Adrenal gland (tissue), 12 donors: ENCODE measurements around the gene TCEANC. TPM values are rescaled to one million over a fixed set of nuclear protein-coding genes. Genes with fewer than 3 reads are reported as not detected.

Experiments used
- DNase-seq, 7 donors: peaks; one replicate each; pipeline ENCODE4 v3.0.0-alpha.2; 2019 to 2020
- H3K27ac ChIP-seq, 5 donors: fragments of 200-600 bp; sonication (generic) in 4 of 5; 1 replicate in 3 of 5; 2 replicates in 2 of 5; pipeline versions ENCODE4 v1.5.1 to v1.8.0; 2016 to 2020; ENCODE audit warnings: mild to moderate bottlenecking in 1 of 5
- H3K27me3 ChIP-seq: fragments of 200-600 bp; 2 replicates; pipeline ENCODE4 v1.8.0; 2021
- H3K36me3 ChIP-seq, 2 donors: fragments of 200-600 bp; replicated peaks in 1 of 2; 1 replicate in 1 of 2; 2 replicates in 1 of 2; pipeline versions ENCODE4 v1.5.1 to v1.8.0; 2018 to 2022
- H3K4me1 ChIP-seq, 2 donors: fragments of 200-600 bp; replicated peaks in 1 of 2; 1 replicate in 1 of 2; 2 replicates in 1 of 2; pipeline versions ENCODE4 v1.5.1 to v1.8.0; 2018 to 2021
- H3K4me3 ChIP-seq, 4 donors: fragments of 200-600 bp; sonication (generic) in 3 of 4; one replicate each; pipeline ENCODE4 v1.5.1; 2016 to 2018
- H3K9me3 ChIP-seq, 3 donors: fragments of 200-600 bp; sonication (generic) in 1 of 3; replicated peaks in 1 of 3; 1 replicate in 2 of 3; 2 replicates in 1 of 3; pipeline versions ENCODE4 v1.5.1 to v1.8.0; 2016 to 2021
- CTCF ChIP-seq, 6 experiments: fragments of 450-650 bp in 4 of 6; fragments of 200-600 bp in 2 of 6; sonication (generic) in 1 of 6; IDR thresholded peaks; 1 replicate in 5 of 6; 2 replicates in 1 of 6; pipeline versions ENCODE4 v1.5.1 to v1.8.0; 2016 to 2021; ENCODE audit warnings: antibody characterized with exemption in 6 of 6, mild to moderate bottlenecking in 2 of 6, moderate library complexity in 1 of 6
- POLR2A ChIP-seq, 2 donors: fragments of 450-650 bp; IDR thresholded peaks; one replicate each; pipeline ENCODE4 v1.6.1; 2017; ENCODE audit warnings: antibody characterized with exemption in 2 of 2, mild to moderate bottlenecking in 2 of 2, moderate library complexity in 1 of 2
- WGBS, 4 donors: extraction: QIAGEN DNeasy Blood & Tissue Kit in 2 of 4; methylation state at CpG; one replicate each; pipeline versions ENCODE4 v1.1.5 to v1.1.7; 2013 to 2017; 5-methylcytosine and 5-hydroxymethylcytosine counted together
- intact Hi-C, 2 donors: fragments of 100-400 bp; cut with DNase I; formaldehyde crosslinking; loops; one replicate each; pipeline versions ENCODE4 v1.14.1 to v1.15.0; 2022 to 2023
- polyA plus RNA-seq, 3 donors: library from polyadenylated mRNA; stranded (reverse); fragments of 200-250 nt in 2 of 3; fragments of 350-450 nt in 1 of 3; fragmentation: Illumina TruSeq in 1 of 3; extraction: RNeasy Lipid Tissue Mini Kit (QIAGEN cat#74804) in 1 of 3; gene quantifications; one replicate each; pipeline ENCODE4 v1.2.3, GENCODE V29; 2013 to 2014
- total RNA-seq, 9 donors: library from RNA; depleted of rRNA in 4 of 9; stranded (reverse); fragments of >200 nt in 4 of 9; fragments of 120-200 nt in 1 of 9; fragmentation: NEBNext Ultra II Directional in 1 of 9; extraction: Animal tissue kit (Norgen Biotek cat#: 25700) in 1 of 9; gene quantifications; one replicate each; pipeline versions ENCODE4 v1.1.0 to v1.2.4, GENCODE V29; 2013 to 2023
- donor health status: healthy with polysubstance abuse.
- donor health status: Bipolar disorder and iron deficiency.
- donor health status: DM: yes; HTN: yes; CAD: no.
- donor health status: DM: no; HTN: no; CAD: no.
- donor health status: DM: no; HTN: no; CAD: no.
- donor health status: DM: yes; HTN: yes; CAD: no.

Gene TCEANC
- total and polyA plus RNA-seq, 12 donors, result 2.0 to 24.8 (median 4.4) TPM

- H3K27me3 ChIP-seq, result no peaks in the 10 kb centered on the region
- no peaks in the 10 kb centered on the region for H3K36me3 ChIP-seq
- H3K4me1 ChIP-seq, result peaks cover 11 to 56% of the 10 kb centered on the region in 2 donors
- 84 to 92% (median 91%) methylated on average over 2 of the region's 2 CpGs for WGBS, 4 donors
- no peak for TF ChIP-seq CTCF (IDR thresholded peaks at IDR 0.05)
- TF ChIP-seq POLR2A (IDR thresholded peaks at IDR 0.05), result no peak
- no peak overlapping the region for H3K4me3 ChIP-seq
- no peaks in the 10 kb centered on the region for H3K9me3 ChIP-seq
- DNase-seq, result no peak
- no peak overlapping the region for H3K27ac ChIP-seq
- intact Hi-C loops, result no loop called here
These were observed 44.5 kb downstream of the TCEANC start for GRCh38 chrX:13697455-13697854.

DNA sequence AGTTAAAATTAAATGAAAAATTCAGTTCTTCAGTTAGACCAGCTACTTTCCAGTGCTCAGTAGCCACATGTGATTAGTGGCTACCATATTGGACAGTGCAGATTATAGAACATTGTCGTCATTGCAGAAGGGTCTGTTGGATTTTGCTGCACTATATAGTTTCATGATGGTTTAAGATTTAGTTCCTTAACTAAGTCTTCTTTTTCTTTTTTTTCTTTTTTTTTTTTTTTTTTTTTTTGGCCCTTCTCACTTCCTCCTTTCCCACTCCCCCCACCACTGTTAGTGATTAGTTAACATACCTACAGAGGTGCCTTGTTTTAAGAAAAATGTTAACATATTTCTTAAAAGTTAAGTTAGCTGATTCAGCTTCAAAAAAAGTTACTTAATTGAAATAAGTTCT is 45.0 kb downstream of the TCEANC start:
- no peaks in the 10 kb centered on the region for H3K36me3 ChIP-seq
- no peak overlapping the region for H3K4me3 ChIP-seq
- DNase-seq, result no peak
- TF ChIP-seq CTCF (IDR thresholded peaks at IDR 0.05) (no peak), POLR2A (IDR thresholded peaks at IDR 0.05) (no peak)
- H3K27me3 ChIP-seq, result no peaks in the 10 kb centered on the region
- intact Hi-C loops, result no loop called here
- H3K27ac ChIP-seq, result no peak overlapping the region
- no peaks in the 10 kb centered on the region for H3K9me3 ChIP-seq
- H3K4me1 ChIP-seq, result peaks cover 11 to 53% of the 10 kb centered on the region in 2 donors
- 68 to 89% (median 87%) methylated on average over 1 of the region's 1 CpG for WGBS, 4 donors

GRCh38 chrX:13698432-13698831 is 45.5 kb downstream of the TCEANC start:
- no peak for DNase-seq
- Histone ChIP-seq H3K9me3 (no peaks in the 10 kb centered on the region), H3K27me3 (no peaks in the 10 kb centered on the region), H3K27ac (no peak overlapping the region), H3K4me3 (no peak overlapping the region), H3K36me3 (no peaks in the 10 kb centered on the region), H3K4me1 (peaks cover 16 to 53% of the 10 kb centered on the region in 2 donors)
- WGBS, 4 donors, result 43 to 82% (median 67%) methylated on average over 1 of the region's 1 CpG
- no peak for TF ChIP-seq CTCF (IDR thresholded peaks at IDR 0.05)
- intact Hi-C loops, result no loop called here

DNA sequence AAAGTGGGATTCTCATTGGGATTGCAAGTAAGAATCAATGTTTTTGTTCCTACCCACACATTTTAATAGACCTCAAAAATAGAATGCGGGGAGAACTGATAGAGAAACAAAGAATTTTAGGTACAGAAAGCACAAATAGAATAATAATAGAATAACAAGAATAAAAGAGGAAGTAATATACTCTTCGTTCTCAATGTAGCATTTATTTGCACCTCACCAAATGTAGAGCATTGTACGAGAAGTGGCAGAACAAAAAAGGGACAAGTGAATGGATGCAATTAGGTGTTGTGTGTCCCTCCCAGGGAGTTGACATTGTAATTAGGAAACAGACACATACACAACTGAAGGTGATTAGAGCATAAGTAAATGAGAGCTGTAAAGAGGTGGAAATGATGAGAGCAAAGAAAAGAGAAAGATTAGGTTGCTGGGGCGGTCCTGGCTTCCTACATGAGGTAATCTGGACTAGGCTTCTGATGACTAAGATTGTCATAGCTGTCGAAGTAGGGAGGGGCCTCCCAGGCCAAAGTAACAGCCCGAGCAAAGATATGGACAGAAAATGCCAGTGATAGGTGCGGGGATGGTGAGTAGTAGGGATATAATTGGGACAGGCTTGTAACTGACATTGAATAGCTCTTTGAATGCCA is 46.4 kb downstream of the TCEANC start:
- DNase-seq, result peak in 2 of 7 donors; percentile 20 to 29
- H3K27ac ChIP-seq, result no peak overlapping the region
- TF ChIP-seq CTCF (IDR thresholded peaks at IDR 0.05), result no peak
- TF ChIP-seq POLR2A (IDR thresholded peaks at IDR 0.05), result no peak
- no peaks in the 10 kb centered on the region for H3K36me3 ChIP-seq
- intact Hi-C loops, result no loop called here
- no peaks in the 10 kb centered on the region for H3K27me3 ChIP-seq
- no peaks in the 10 kb centered on the region for H3K9me3 ChIP-seq
- H3K4me1 ChIP-seq, result peaks cover 17 to 53% of the 10 kb centered on the region in 2 donors
- H3K4me3 ChIP-seq, result no peak overlapping the region
- WGBS, 4 donors, result 57 to 64% (median 61%) methylated on average over 7 of the region's 7 CpGs
